H9 (cell line): Measurements from ENCODE around the gene MAP2K1. TPM values are rescaled to one million over a fixed set of nuclear protein-coding genes. Genes with fewer than 3 reads are reported as not detected.

Experiments
- DNase-seq: peaks from one replicate; pipeline ENCODE4 v3.0.0-alpha.2; 2017
- H2AFZ ChIP-seq: one replicate; pipeline ENCODE4 v1.6.1; 2013; ENCODE audit warnings: mild to moderate bottlenecking, low read length, control low read depth, moderate library complexity
- H2AK5ac ChIP-seq: 2 replicates; pipeline ENCODE4 v1.6.1; 2013; ENCODE audit warnings: low read length, control low read depth, mixed read lengths; ENCODE audit not compliant: insufficient read length
- H2BK120ac ChIP-seq: one replicate; pipeline ENCODE4 v1.6.1; 2013; ENCODE audit warnings: low read depth, mild to moderate bottlenecking, low read length, control low read depth, inconsistent platforms; ENCODE audit not compliant: poor library complexity, severe bottlenecking
- H2BK12ac ChIP-seq: 2 replicates; pipeline ENCODE4 v1.6.1; 2013; ENCODE audit warnings: low read length, control low read depth, mixed read lengths, low read depth; ENCODE audit not compliant: insufficient read length
- H2BK15ac ChIP-seq: 2 replicates; pipeline ENCODE4 v1.6.1; 2013; ENCODE audit warnings: low read depth, low read length, control low read depth
- H2BK20ac ChIP-seq: one replicate; pipeline ENCODE4 v1.6.1; 2013; ENCODE audit warnings: low read depth, mild to moderate bottlenecking, low read length, control low read depth, inconsistent platforms; ENCODE audit not compliant: poor library complexity, severe bottlenecking
- H2BK5ac ChIP-seq: 2 replicates; pipeline ENCODE4 v1.6.1; 2013; ENCODE audit warnings: low read length, control low read depth, mixed read lengths; ENCODE audit not compliant: insufficient read length
- H3K14ac ChIP-seq: 2 replicates; pipeline ENCODE4 v1.6.1; 2013; ENCODE audit warnings: low read length, control low read depth; ENCODE audit not compliant: insufficient read depth
- H3K18ac ChIP-seq: 2 replicates; pipeline ENCODE4 v1.6.1; 2013; ENCODE audit warnings: low read depth, mild to moderate bottlenecking, mixed read lengths, low read length, control low read depth; ENCODE audit not compliant: insufficient read length
- H3K23ac ChIP-seq: 2 replicates; pipeline ENCODE4 v1.6.1; 2013; ENCODE audit warnings: low read length, control low read depth, mixed read lengths, low read depth; ENCODE audit not compliant: insufficient read length
- H3K23me2 ChIP-seq: 2 replicates; pipeline ENCODE4 v1.6.1; 2013; ENCODE audit warnings: low read depth, mild to moderate bottlenecking, mixed read lengths, low read length, control low read depth; ENCODE audit not compliant: insufficient read length, poor library complexity, severe bottlenecking
- H3K27ac ChIP-seq: 2 replicates; pipeline ENCODE4 v1.5.1; 2013; ENCODE audit warnings: low read length, control low read depth, mixed read lengths, low read depth; ENCODE audit not compliant: insufficient read length
- H3K27me3 ChIP-seq: 2 replicates; pipeline ENCODE4 v1.6.1; 2013; ENCODE audit warnings: low read length, control low read depth, inconsistent platforms; ENCODE audit not compliant: insufficient read depth
- H3K4ac ChIP-seq: 2 replicates; pipeline ENCODE4 v1.6.1; 2013; ENCODE audit warnings: low read depth, mild to moderate bottlenecking, control low read depth, inconsistent platforms, low read length, moderate library complexity
- H3K4me1 ChIP-seq: 2 replicates; pipeline ENCODE4 v1.6.1; 2013; ENCODE audit warnings: low read length, control low read depth, inconsistent platforms; ENCODE audit not compliant: insufficient read depth
- H3K4me2 ChIP-seq: 2 replicates; pipeline ENCODE4 v1.6.1; 2013; ENCODE audit warnings: low read length, control low read depth, mixed read lengths; ENCODE audit not compliant: insufficient read length, insufficient read depth
- H3K56ac ChIP-seq: 2 replicates; pipeline ENCODE4 v1.6.1; 2013; ENCODE audit warnings: low read depth, mild to moderate bottlenecking, mixed read lengths, low read length, control low read depth; ENCODE audit not compliant: insufficient read length
- H3K79me1 ChIP-seq: 2 replicates; pipeline ENCODE4 v1.6.1; 2013; ENCODE audit warnings: low read depth, mild to moderate bottlenecking, moderate library complexity, low read length, control low read depth, inconsistent platforms; ENCODE audit not compliant: insufficient read depth, poor library complexity, severe bottlenecking
- H3K79me2 ChIP-seq: 2 replicates; pipeline ENCODE4 v1.6.1; 2013; ENCODE audit warnings: low read length, control low read depth, inconsistent platforms; ENCODE audit not compliant: insufficient read depth
- H3K9ac ChIP-seq: 2 replicates; pipeline ENCODE4 v1.6.1; 2013; ENCODE audit warnings: low read length, control low read depth, mixed read lengths; ENCODE audit not compliant: insufficient read length; ENCODE audit errors: extremely low read depth
- H3K9me3 ChIP-seq: one replicate; pipeline ENCODE4 v1.6.1; 2013; ENCODE audit warnings: low read depth, low read length, inconsistent platforms; ENCODE audit not compliant: control insufficient read depth
- H3T11ph ChIP-seq: one replicate; pipeline ENCODE4 v1.6.1; 2013; ENCODE audit warnings: mild to moderate bottlenecking, low read length, control low read depth, inconsistent platforms
- H4K20me1 ChIP-seq: one replicate; pipeline ENCODE4 v1.6.1; 2013; ENCODE audit not compliant: control insufficient read depth, insufficient read length, insufficient read depth
- H4K5ac ChIP-seq: 2 replicates; pipeline ENCODE4 v1.6.1; 2013; ENCODE audit warnings: low read depth, mild to moderate bottlenecking, mixed read lengths, low read length, control low read depth; ENCODE audit not compliant: insufficient read length
- H4K8ac ChIP-seq: replicated peaks from 2 replicates; pipeline ENCODE4 v1.6.1; 2013; ENCODE audit warnings: low read length, control low read depth, mixed read lengths, low read depth; ENCODE audit not compliant: insufficient read length
- H4K91ac ChIP-seq: 2 replicates; pipeline ENCODE4 v1.6.1; 2013; ENCODE audit warnings: low read depth, mild to moderate bottlenecking, moderate library complexity, mixed read lengths, low read length, control low read depth; ENCODE audit not compliant: insufficient read length
- H3K27ac Mint-ChIP-seq, 3 experiments: 2 replicates in 2 of 3; 3 replicates in 1 of 3; pipeline ENCODE4 v1.8.0; 2020 to 2021; ENCODE audit warnings: mixed read lengths in 3 of 3, mild to moderate bottlenecking in 1 of 3, moderate library complexity in 1 of 3
- H3K27me3 Mint-ChIP-seq: 2 replicates; pipeline ENCODE4 v1.8.0; 2021; ENCODE audit warnings: low read depth, mild to moderate bottlenecking, moderate library complexity, mixed read lengths
- H3K36me3 Mint-ChIP-seq, 3 experiments: 2 replicates in 2 of 3; 3 replicates in 1 of 3; pipeline ENCODE4 v1.8.0; 2020 to 2021; ENCODE audit warnings: low read depth in 3 of 3, mixed read lengths in 3 of 3; ENCODE audit not compliant: insufficient read depth in 1 of 3
- H3K4me1 Mint-ChIP-seq, 2 experiments: 2 replicates each; pipeline ENCODE4 v1.8.0; 2020; ENCODE audit warnings: mixed read lengths in 2 of 2
- H3K4me3 Mint-ChIP-seq, 2 experiments: 2 replicates in 1 of 2; 3 replicates in 1 of 2; pipeline ENCODE4 v1.8.0; 2020 to 2021; ENCODE audit warnings: mild to moderate bottlenecking in 2 of 2, mixed read lengths in 2 of 2, moderate library complexity in 1 of 2
- H3K9me3 Mint-ChIP-seq, 2 experiments: 2 replicates in 1 of 2; 3 replicates in 1 of 2; pipeline ENCODE4 v1.8.0; 2020; ENCODE audit warnings: mild to moderate bottlenecking in 2 of 2, mixed read lengths in 2 of 2, moderate library complexity in 1 of 2
- WGBS: extraction: QIAGEN DNeasy Blood & Tissue Kit; methylation state at CpG from one replicate; pipeline ENCODE4 v1.1.7; 2013; ENCODE audit warnings: missing lambda C conversion rate, low lambda C conversion rate, mixed read lengths; ENCODE audit not compliant: insufficient read length; ENCODE audit errors: extremely low coverage; 5-methylcytosine and 5-hydroxymethylcytosine counted together
- total RNA-seq: library from RNA; stranded (reverse); gene quantifications from 2 replicates; pipeline ENCODE4 v1.2.1, GENCODE V29; 2021
- TF ChIP-seq, protein P1 (sequence below): fragments of 200-600 bp; sonication (generic); conservative IDR thresholded peaks from 3 replicates; pipeline ENCODE4 v1.8.0; 2021; ENCODE audit warnings: antibody characterized with exemption, mild to moderate bottlenecking

MAP2K1 gene
- total RNA-seq, 1 experiment from 2014 or later: 50.8 TPM

DNA sequence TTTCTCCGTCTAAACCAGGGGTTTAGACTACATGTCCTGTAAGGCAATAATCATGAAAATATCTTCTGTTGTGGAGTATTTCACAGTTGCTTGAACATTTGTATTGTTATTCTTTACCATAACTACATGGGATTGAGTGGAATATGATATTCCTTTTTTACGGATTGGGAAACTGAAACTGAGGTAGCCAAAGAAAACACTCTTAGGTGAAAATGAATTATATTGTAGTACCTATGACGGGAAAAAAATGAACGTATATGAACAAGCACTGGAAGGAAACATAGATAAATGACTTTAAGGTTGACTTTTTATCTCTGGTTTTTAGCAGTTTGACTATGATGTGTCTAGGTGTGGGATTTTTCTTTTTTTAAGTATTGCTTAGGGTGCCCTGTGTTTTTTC lies 35.6 kb downstream of the MAP2K1 start:
- Mint-ChIP-seq H3K36me3 (peaks cover 0 to 2% (median 0%) of the 10 kb centered on the region in 3 experiments; a peak in 2 of 7 replicates), H3K9me3 (no peaks in the 10 kb centered on the region), H3K4me1 (peaks cover 26 to 29% of the 10 kb centered on the region in 2 experiments), H3K27me3 (no peaks in the 10 kb centered on the region), H3K4me3 (no peak overlapping the region), H3K27ac (peak overlapping the region in 2 of 3 experiments; percentile 1 to 2; a peak in 1 of 7 replicates)
- Histone ChIP-seq H3K18ac (no peak overlapping the region), H3K4me2 (no peak overlapping the region), H4K91ac (no peak overlapping the region), H3K9ac (no peak overlapping the region), H3K9me3 (no peaks in the 10 kb centered on the region), H3K27me3 (no peaks in the 10 kb centered on the region), H3K4ac (no peak overlapping the region), H4K5ac (no peak overlapping the region), H2BK5ac (no peak overlapping the region), H3K14ac (no peak overlapping the region), H4K20me1 (no peaks in the 10 kb centered on the region), H2BK120ac (no peak overlapping the region), H3K79me1 (peaks cover 7% of the 10 kb centered on the region), H3K4me1 (peaks cover 13% of the 10 kb centered on the region), H2BK20ac (no peak overlapping the region), H2AFZ (no peak overlapping the region), H3K56ac (no peak overlapping the region), H2AK5ac (no peak overlapping the region), H3K79me2 (peaks cover 13% of the 10 kb centered on the region; the same call in 1 of the 2 replicates), H2BK12ac (no peak overlapping the region), H3K27ac (no peak overlapping the region), H3K23me2 (no peaks in the 10 kb centered on the region), H4K8ac (no peak overlapping the region), H3K23ac (no peak overlapping the region), H3T11ph (no peak overlapping the region), H2BK15ac (no peak overlapping the region)
- DNase-seq: no peak
- no CpG with 5 or more reads among the region's 4 CpGs for WGBS
- TF ChIP-seq, protein P1, sequence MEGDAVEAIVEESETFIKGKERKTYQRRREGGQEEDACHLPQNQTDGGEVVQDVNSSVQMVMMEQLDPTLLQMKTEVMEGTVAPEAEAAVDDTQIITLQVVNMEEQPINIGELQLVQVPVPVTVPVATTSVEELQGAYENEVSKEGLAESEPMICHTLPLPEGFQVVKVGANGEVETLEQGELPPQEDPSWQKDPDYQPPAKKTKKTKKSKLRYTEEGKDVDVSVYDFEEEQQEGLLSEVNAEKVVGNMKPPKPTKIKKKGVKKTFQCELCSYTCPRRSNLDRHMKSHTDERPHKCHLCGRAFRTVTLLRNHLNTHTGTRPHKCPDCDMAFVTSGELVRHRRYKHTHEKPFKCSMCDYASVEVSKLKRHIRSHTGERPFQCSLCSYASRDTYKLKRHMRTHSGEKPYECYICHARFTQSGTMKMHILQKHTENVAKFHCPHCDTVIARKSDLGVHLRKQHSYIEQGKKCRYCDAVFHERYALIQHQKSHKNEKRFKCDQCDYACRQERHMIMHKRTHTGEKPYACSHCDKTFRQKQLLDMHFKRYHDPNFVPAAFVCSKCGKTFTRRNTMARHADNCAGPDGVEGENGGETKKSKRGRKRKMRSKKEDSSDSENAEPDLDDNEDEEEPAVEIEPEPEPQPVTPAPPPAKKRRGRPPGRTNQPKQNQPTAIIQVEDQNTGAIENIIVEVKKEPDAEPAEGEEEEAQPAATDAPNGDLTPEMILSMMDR: no peak
